Right cardiac atrium (tissue), 5 donors: ENCODE measurements around the gene METTL25B. TPM values are rescaled to one million over a fixed set of nuclear protein-coding genes. Genes with fewer than 3 reads are reported as not detected.

Source experiments
- ATAC-seq, 2 donors: fragments of 200-7000 bp; cut with Tn5 transposase; one replicate each; pipeline versions ENCODE4 v1.8.0 to v1.9.1; 2020; ENCODE audit warnings: moderate library complexity in 2 of 2, mild to moderate bottlenecking in 1 of 2
- DNase-seq, 3 donors: peaks; one replicate each; pipeline ENCODE4 v3.0.0-alpha.2; 2020
- H3K27ac ChIP-seq: one replicate; pipeline ENCODE4 v1.5.1; 2013; ENCODE audit warnings: mild to moderate bottlenecking, low read length, control low read depth, moderate library complexity
- H3K27me3 ChIP-seq: one replicate; pipeline ENCODE4 v1.6.1; 2013; ENCODE audit not compliant: control insufficient read depth, insufficient read depth
- H3K4me1 ChIP-seq: one replicate; pipeline ENCODE4 v1.6.1; 2013; ENCODE audit warnings: low read length; ENCODE audit not compliant: control insufficient read depth, insufficient read depth
- H3K4me3 ChIP-seq: one replicate; pipeline ENCODE4 v1.5.1; 2013; ENCODE audit warnings: low read length, control low read depth
- H3K9me3 ChIP-seq: one replicate; pipeline ENCODE4 v1.6.1; 2013; ENCODE audit warnings: low read length; ENCODE audit not compliant: control insufficient read depth
- WGBS: extraction: QIAGEN DNeasy Blood & Tissue Kit; methylation state at CpG from one replicate; pipeline ENCODE4 v1.1.7; 2013; 5-methylcytosine and 5-hydroxymethylcytosine counted together
- intact Hi-C, 4 donors: fragments of 100-400 bp; cut with DNase I; formaldehyde crosslinking; loops; one replicate each; pipeline versions ENCODE4 v1.11.0 to v1.14.0; 2022 to 2023
- polyA plus RNA-seq: library from polyadenylated mRNA; stranded (reverse); fragments of 200-250 nt; gene quantifications from one replicate; pipeline ENCODE4 v1.2.3, GENCODE V29; 2013
- total RNA-seq, 4 donors: library from RNA; stranded (reverse); fragmentation: NEBNext Ultra II Directional; extraction: Animal tissue kit (Norgen Biotek cat#: 25700); gene quantifications; one replicate each; pipeline ENCODE4 v1.2.1, GENCODE V29; 2021
- donor health status: healthy with polysubstance abuse.
- donor health status: DM: no; HTN: yes; CAD: no.
- donor health status: DM: no; HTN: no; CAD: no.
- donor health status: DM: no; HTN: yes; CAD: no; lungs with severe emphysema.
- donor health status: DM: yes; HTN: yes; CAD: no.

The METTL25B gene
- total and polyA plus RNA-seq, 5 donors, result 14.4 to 19.7 (median 17.7) TPM

- Histone ChIP-seq H3K4me1 (peaks cover 4% of the 10 kb centered on the region), H3K4me3 (no peak overlapping the region), H3K27ac (no peak overlapping the region), H3K9me3 (no peaks in the 10 kb centered on the region), H3K27me3 (no peaks in the 10 kb centered on the region)
- 55% methylated on average over 4 of the region's 4 CpGs for WGBS
- intact Hi-C loops, result no loop called here
- no peak for ATAC-seq
- peak in 1 of 3 donors; percentile 16 for DNase-seq
These were observed 20.0 kb upstream of the METTL25B start for GRCh38 chr1:156708218-156708661.

DNA sequence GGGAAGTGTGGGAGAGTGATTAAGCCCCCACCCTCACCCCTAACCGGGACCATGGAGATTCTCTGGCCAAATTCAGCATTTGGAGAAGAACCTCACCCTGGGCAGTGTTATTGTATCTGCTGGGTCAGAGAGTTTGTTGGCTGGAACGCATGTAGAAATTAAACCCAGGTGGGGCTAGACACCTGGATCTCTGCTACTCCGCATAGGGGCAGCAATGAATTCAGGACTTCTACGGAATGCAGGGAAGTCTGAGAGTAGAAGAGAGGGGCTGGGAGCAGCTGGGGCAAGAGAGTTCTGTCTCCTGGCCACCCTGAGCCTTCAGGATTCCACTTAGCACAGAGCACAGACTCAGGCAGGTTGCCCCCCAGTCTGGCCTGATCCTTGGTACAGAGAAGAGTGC lies 19.2 kb upstream of the METTL25B start:
- Histone ChIP-seq H3K4me3 (no peak overlapping the region), H3K9me3 (no peaks in the 10 kb centered on the region), H3K27ac (no peak overlapping the region), H3K4me1 (peaks cover 4% of the 10 kb centered on the region), H3K27me3 (no peaks in the 10 kb centered on the region)
- 77% methylated on average over 4 of the region's 4 CpGs for WGBS
- DNase-seq (peak in 1 of 3 donors; percentile 6), ATAC-seq (no peak)
- intact Hi-C loops, result no loop called here

GRCh38 chr1:156709757-156710489 lies 18.3 kb upstream of the METTL25B start:
- no peaks in the 10 kb centered on the region for H3K9me3 ChIP-seq
- WGBS, result 38% methylated on average over 11 of the region's 11 CpGs
- ATAC-seq, result peak; percentile 84 to 87
- no peak overlapping the region for H3K4me3 ChIP-seq
- intact Hi-C loops, result no loop called here
- no peak overlapping the region for H3K27ac ChIP-seq
- DNase-seq, result peak; percentile 82 to 91 (median 90)
- peaks cover 1% of the 10 kb centered on the region for H3K4me1 ChIP-seq
- no peaks in the 10 kb centered on the region for H3K27me3 ChIP-seq

DNA sequence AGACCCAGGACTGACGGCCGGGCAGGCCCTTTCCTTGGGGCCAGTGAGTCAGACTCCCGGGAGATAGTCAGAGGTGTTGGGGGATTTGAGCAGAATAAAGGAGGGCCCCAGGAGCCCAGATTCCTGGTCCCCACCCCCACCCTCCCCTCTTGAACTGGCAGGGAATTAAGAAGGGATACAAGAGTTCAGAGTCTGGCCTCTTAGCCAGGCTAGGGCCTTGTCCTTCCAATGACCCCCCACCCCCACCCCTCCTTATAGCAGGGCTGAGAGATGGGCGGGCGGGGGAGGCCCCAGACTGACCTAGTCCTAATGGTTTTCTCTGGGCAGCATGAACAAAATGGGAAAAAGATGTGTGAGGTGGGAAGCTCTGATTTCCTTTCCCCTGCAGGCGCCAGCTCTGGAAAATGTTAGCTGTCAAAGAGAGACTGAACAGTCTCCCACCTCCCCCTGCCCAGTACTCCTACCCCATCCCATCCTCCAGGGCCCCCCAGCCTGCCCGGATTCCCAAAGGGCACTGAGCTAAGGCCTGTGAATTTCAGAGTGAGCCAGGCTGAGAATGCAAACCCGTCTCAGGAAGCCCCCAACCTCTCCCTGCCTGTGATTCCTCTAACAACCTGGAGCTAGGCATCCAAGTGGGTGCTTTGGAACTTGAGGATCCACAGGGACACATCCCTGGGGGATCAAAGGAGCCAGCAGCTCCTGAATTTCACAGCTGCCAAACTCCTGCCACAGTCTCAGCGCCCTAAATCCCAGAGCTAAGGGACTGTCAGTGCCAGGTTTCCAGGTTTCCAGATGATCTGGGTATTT lies 17.1 kb upstream of the METTL25B start:
- no peaks in the 10 kb centered on the region for H3K27me3 ChIP-seq
- intact Hi-C loops, result no loop called here
- ATAC-seq (no peak), DNase-seq (peak in 1 of 3 donors; percentile 16)
- H3K9me3 ChIP-seq, result no peaks in the 10 kb centered on the region
- H3K4me3 ChIP-seq, result no peak overlapping the region
- no peak overlapping the region for H3K27ac ChIP-seq
- WGBS, result 79% methylated on average over 9 of the region's 9 CpGs
- no peaks in the 10 kb centered on the region for H3K4me1 ChIP-seq

DNA sequence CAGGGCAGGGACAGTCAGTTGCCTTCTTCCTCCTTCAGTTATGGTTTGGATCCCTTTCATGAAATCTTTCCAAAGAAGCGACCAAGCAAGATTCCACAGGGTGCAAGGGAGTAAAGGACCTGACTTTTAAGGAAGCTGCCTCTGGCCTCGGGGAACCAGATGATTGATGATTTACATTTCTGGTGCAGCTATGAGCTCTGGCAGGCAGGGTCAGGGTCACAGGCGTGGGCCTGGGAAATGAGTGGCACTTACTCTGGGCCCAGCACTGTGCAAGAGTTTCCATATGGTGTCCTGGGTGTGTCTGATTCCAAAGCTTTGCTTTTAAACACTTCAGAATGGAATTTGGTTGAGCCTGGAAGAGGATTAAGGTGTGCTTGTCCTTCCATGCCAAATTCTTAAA lies 15.6 kb upstream of the METTL25B start:
- no peak overlapping the region for H3K4me3 ChIP-seq
- intact Hi-C loops, result no loop called here
- H3K4me1 ChIP-seq, result no peaks in the 10 kb centered on the region
- H3K27me3 ChIP-seq, result no peaks in the 10 kb centered on the region
- DNase-seq, result no peak
- WGBS, result 77% methylated on average over 3 of the region's 3 CpGs
- H3K27ac ChIP-seq, result no peak overlapping the region
- no peak for ATAC-seq
- H3K9me3 ChIP-seq, result no peaks in the 10 kb centered on the region

DNA sequence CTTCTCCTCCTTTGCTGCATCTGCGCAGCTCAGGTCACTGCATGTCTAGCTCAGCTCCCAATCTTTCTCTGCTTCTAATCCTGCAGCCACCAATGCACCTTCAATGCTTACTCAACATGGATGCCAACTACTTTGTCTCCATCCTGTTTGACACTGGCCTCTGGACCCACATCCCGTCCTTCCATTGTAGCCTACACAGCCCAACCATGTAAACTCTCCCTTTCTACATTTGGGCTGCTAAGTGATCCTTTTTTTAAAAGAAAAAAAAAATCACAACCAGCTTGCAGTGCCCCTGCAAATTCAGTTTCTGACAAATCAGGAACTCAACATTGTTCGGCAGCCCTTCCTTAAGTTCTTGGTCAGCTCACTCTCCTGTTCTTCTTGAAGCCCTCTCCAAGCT lies 13.4 kb upstream of the METTL25B start:
- WGBS, result 74% methylated on average over 3 of the region's 3 CpGs
- ATAC-seq (no peak), DNase-seq (peak in 1 of 3 donors; percentile 22)
- no peaks in the 10 kb centered on the region for H3K27me3 ChIP-seq
- intact Hi-C loops, result no loop called here
- no peak overlapping the region for H3K4me3 ChIP-seq
- no peaks in the 10 kb centered on the region for H3K9me3 ChIP-seq
- H3K4me1 ChIP-seq, result no peaks in the 10 kb centered on the region
- H3K27ac ChIP-seq, result no peak overlapping the region

DNA sequence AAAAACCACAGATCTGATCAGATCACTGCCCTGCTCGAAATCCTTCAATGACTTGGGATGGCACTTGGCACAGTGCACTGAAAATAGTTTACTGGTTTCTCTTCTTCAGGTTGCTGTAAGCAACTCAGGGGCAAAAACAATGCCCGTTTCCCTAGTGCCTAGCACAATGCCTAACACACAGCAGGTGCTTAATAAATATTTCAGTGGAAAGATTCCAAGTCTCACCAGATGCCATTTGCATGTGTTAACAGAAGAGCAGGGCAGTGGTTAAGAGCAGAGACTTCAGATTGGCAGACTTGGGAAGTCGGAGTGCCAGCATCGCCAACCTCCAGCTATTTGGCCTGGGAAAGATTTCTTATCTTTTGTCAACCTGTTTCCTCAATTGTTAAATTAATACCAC lies 10.9 kb upstream of the METTL25B start:
- 84% methylated on average over 4 of the region's 4 CpGs for WGBS
- ATAC-seq (no peak), DNase-seq (peak in 1 of 3 donors; percentile 5)
- Histone ChIP-seq H3K27ac (no peak overlapping the region), H3K4me1 (no peaks in the 10 kb centered on the region), H3K9me3 (no peaks in the 10 kb centered on the region), H3K4me3 (no peak overlapping the region), H3K27me3 (no peaks in the 10 kb centered on the region)
- intact Hi-C loops, result no loop called here

DNA sequence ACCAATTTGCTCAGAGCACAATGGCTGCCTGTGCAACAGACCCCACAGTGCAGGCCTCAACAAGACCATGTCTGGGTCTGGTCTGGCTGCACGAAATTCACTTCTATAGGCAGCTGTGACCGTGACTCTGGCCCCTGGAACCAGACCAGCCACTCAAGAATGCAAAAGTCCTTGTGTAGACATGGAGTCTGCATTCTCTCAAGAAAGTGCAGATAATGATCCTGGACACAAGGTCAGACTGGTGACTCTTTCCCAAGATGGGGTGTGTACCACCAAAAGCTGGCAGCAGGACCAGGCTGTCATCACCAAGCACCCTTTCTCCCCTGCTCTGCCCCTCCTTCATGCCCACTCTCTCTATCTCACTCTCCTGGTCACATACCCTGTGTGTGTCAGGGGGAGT lies 7.1 kb upstream of the METTL25B start:
- Histone ChIP-seq H3K9me3 (no peaks in the 10 kb centered on the region), H3K4me1 (peaks cover 8% of the 10 kb centered on the region), H3K4me3 (no peak overlapping the region), H3K27me3 (no peaks in the 10 kb centered on the region), H3K27ac (no peak overlapping the region)
- DNase-seq, result peak in 1 of 3 donors; percentile 12
- intact Hi-C loops, result loop anchor here in 2 of 4 donors (5.0 to 10.0 kb wide), 2 partner anchors 34 to 54 kb away; no protein-coding TSS in a partner anchor
- ATAC-seq, result no peak
- 60% methylated on average over 2 of the region's 2 CpGs for WGBS

GRCh38 chr1:156721535-156721934 lies 6.7 kb upstream of the METTL25B start:
- no peak for DNase-seq
- intact Hi-C loops, result loop anchor here in 2 of 4 donors (5.0 to 10.0 kb wide), 2 partner anchors 34 to 53 kb away; no protein-coding TSS in a partner anchor
- 82% methylated on average over 4 of the region's 4 CpGs for WGBS

GRCh38 chr1:156725683-156726280 lies 2.5 kb upstream of the METTL25B start:
- WGBS, result 11% methylated on average over 18 of the region's 18 CpGs

More at GRCh38 chr1:156721535-156721934, 6.7 kb upstream of the METTL25B start:
- H3K27me3 ChIP-seq, result no peaks in the 10 kb centered on the region
- H3K4me3 ChIP-seq, result no peak overlapping the region
- no peaks in the 10 kb centered on the region for H3K9me3 ChIP-seq
- ATAC-seq, result no peak
- peaks cover 9% of the 10 kb centered on the region for H3K4me1 ChIP-seq
- H3K27ac ChIP-seq, result no peak overlapping the region

More at GRCh38 chr1:156725683-156726280, 2.5 kb upstream of the METTL25B start:
- no peaks in the 10 kb centered on the region for H3K27me3 ChIP-seq
- peak; percentile 90 to 97 (median 94) for DNase-seq
- no peaks in the 10 kb centered on the region for H3K9me3 ChIP-seq
- peak overlapping the region; percentile 25 for H3K27ac ChIP-seq
- peak overlapping the region; percentile 31 for H3K4me3 ChIP-seq
- H3K4me1 ChIP-seq, result peaks cover 18% of the 10 kb centered on the region
- peak; percentile 65 to 76 for ATAC-seq
- intact Hi-C loops, result loop anchor here in 3 of 4 donors (2.0 to 10.0 kb wide), 4 partner anchors 35 to 49 kb away; no protein-coding TSS in a partner anchor
